H9 (cell line): Measurements from ENCODE around the gene WDR87. TPM values are rescaled to one million over a fixed set of nuclear protein-coding genes. Genes with fewer than 3 reads are reported as not detected.

Experiments used
- DNase-seq: peaks from one replicate; pipeline ENCODE4 v3.0.0-alpha.2; 2017
- H2AFZ ChIP-seq: one replicate; pipeline ENCODE4 v1.6.1; 2013; ENCODE audit warnings: mild to moderate bottlenecking, low read length, control low read depth, moderate library complexity
- H2AK5ac ChIP-seq: 2 replicates; pipeline ENCODE4 v1.6.1; 2013; ENCODE audit warnings: low read length, control low read depth, mixed read lengths; ENCODE audit not compliant: insufficient read length
- H2BK120ac ChIP-seq: one replicate; pipeline ENCODE4 v1.6.1; 2013; ENCODE audit warnings: low read depth, mild to moderate bottlenecking, low read length, control low read depth, inconsistent platforms; ENCODE audit not compliant: poor library complexity, severe bottlenecking
- H2BK12ac ChIP-seq: 2 replicates; pipeline ENCODE4 v1.6.1; 2013; ENCODE audit warnings: low read length, control low read depth, mixed read lengths, low read depth; ENCODE audit not compliant: insufficient read length
- H2BK15ac ChIP-seq: 2 replicates; pipeline ENCODE4 v1.6.1; 2013; ENCODE audit warnings: low read depth, low read length, control low read depth
- H2BK20ac ChIP-seq: one replicate; pipeline ENCODE4 v1.6.1; 2013; ENCODE audit warnings: low read depth, mild to moderate bottlenecking, low read length, control low read depth, inconsistent platforms; ENCODE audit not compliant: poor library complexity, severe bottlenecking
- H2BK5ac ChIP-seq: 2 replicates; pipeline ENCODE4 v1.6.1; 2013; ENCODE audit warnings: low read length, control low read depth, mixed read lengths; ENCODE audit not compliant: insufficient read length
- H3K14ac ChIP-seq: 2 replicates; pipeline ENCODE4 v1.6.1; 2013; ENCODE audit warnings: low read length, control low read depth; ENCODE audit not compliant: insufficient read depth
- H3K18ac ChIP-seq: 2 replicates; pipeline ENCODE4 v1.6.1; 2013; ENCODE audit warnings: low read depth, mild to moderate bottlenecking, mixed read lengths, low read length, control low read depth; ENCODE audit not compliant: insufficient read length
- H3K23ac ChIP-seq: 2 replicates; pipeline ENCODE4 v1.6.1; 2013; ENCODE audit warnings: low read length, control low read depth, mixed read lengths, low read depth; ENCODE audit not compliant: insufficient read length
- H3K23me2 ChIP-seq: 2 replicates; pipeline ENCODE4 v1.6.1; 2013; ENCODE audit warnings: low read depth, mild to moderate bottlenecking, mixed read lengths, low read length, control low read depth; ENCODE audit not compliant: insufficient read length, poor library complexity, severe bottlenecking
- H3K27ac ChIP-seq: 2 replicates; pipeline ENCODE4 v1.5.1; 2013; ENCODE audit warnings: low read length, control low read depth, mixed read lengths, low read depth; ENCODE audit not compliant: insufficient read length
- H3K27me3 ChIP-seq: 2 replicates; pipeline ENCODE4 v1.6.1; 2013; ENCODE audit warnings: low read length, control low read depth, inconsistent platforms; ENCODE audit not compliant: insufficient read depth
- H3K4ac ChIP-seq: 2 replicates; pipeline ENCODE4 v1.6.1; 2013; ENCODE audit warnings: low read depth, mild to moderate bottlenecking, control low read depth, inconsistent platforms, low read length, moderate library complexity
- H3K4me1 ChIP-seq: 2 replicates; pipeline ENCODE4 v1.6.1; 2013; ENCODE audit warnings: low read length, control low read depth, inconsistent platforms; ENCODE audit not compliant: insufficient read depth
- H3K4me2 ChIP-seq: 2 replicates; pipeline ENCODE4 v1.6.1; 2013; ENCODE audit warnings: low read length, control low read depth, mixed read lengths; ENCODE audit not compliant: insufficient read length, insufficient read depth
- H3K56ac ChIP-seq: 2 replicates; pipeline ENCODE4 v1.6.1; 2013; ENCODE audit warnings: low read depth, mild to moderate bottlenecking, mixed read lengths, low read length, control low read depth; ENCODE audit not compliant: insufficient read length
- H3K79me1 ChIP-seq: 2 replicates; pipeline ENCODE4 v1.6.1; 2013; ENCODE audit warnings: low read depth, mild to moderate bottlenecking, moderate library complexity, low read length, control low read depth, inconsistent platforms; ENCODE audit not compliant: insufficient read depth, poor library complexity, severe bottlenecking
- H3K79me2 ChIP-seq: 2 replicates; pipeline ENCODE4 v1.6.1; 2013; ENCODE audit warnings: low read length, control low read depth, inconsistent platforms; ENCODE audit not compliant: insufficient read depth
- H3K9ac ChIP-seq: 2 replicates; pipeline ENCODE4 v1.6.1; 2013; ENCODE audit warnings: low read length, control low read depth, mixed read lengths; ENCODE audit not compliant: insufficient read length; ENCODE audit errors: extremely low read depth
- H3K9me3 ChIP-seq: one replicate; pipeline ENCODE4 v1.6.1; 2013; ENCODE audit warnings: low read depth, low read length, inconsistent platforms; ENCODE audit not compliant: control insufficient read depth
- H3T11ph ChIP-seq: one replicate; pipeline ENCODE4 v1.6.1; 2013; ENCODE audit warnings: mild to moderate bottlenecking, low read length, control low read depth, inconsistent platforms
- H4K20me1 ChIP-seq: one replicate; pipeline ENCODE4 v1.6.1; 2013; ENCODE audit not compliant: control insufficient read depth, insufficient read length, insufficient read depth
- H4K5ac ChIP-seq: 2 replicates; pipeline ENCODE4 v1.6.1; 2013; ENCODE audit warnings: low read depth, mild to moderate bottlenecking, mixed read lengths, low read length, control low read depth; ENCODE audit not compliant: insufficient read length
- H4K8ac ChIP-seq: replicated peaks from 2 replicates; pipeline ENCODE4 v1.6.1; 2013; ENCODE audit warnings: low read length, control low read depth, mixed read lengths, low read depth; ENCODE audit not compliant: insufficient read length
- H4K91ac ChIP-seq: 2 replicates; pipeline ENCODE4 v1.6.1; 2013; ENCODE audit warnings: low read depth, mild to moderate bottlenecking, moderate library complexity, mixed read lengths, low read length, control low read depth; ENCODE audit not compliant: insufficient read length
- H3K27ac Mint-ChIP-seq, 3 experiments: 2 replicates in 2 of 3; 3 replicates in 1 of 3; pipeline ENCODE4 v1.8.0; 2020 to 2021; ENCODE audit warnings: mixed read lengths in 3 of 3, mild to moderate bottlenecking in 1 of 3, moderate library complexity in 1 of 3
- H3K27me3 Mint-ChIP-seq: 2 replicates; pipeline ENCODE4 v1.8.0; 2021; ENCODE audit warnings: low read depth, mild to moderate bottlenecking, moderate library complexity, mixed read lengths
- H3K36me3 Mint-ChIP-seq, 3 experiments: 2 replicates in 2 of 3; 3 replicates in 1 of 3; pipeline ENCODE4 v1.8.0; 2020 to 2021; ENCODE audit warnings: low read depth in 3 of 3, mixed read lengths in 3 of 3; ENCODE audit not compliant: insufficient read depth in 1 of 3
- H3K4me1 Mint-ChIP-seq, 2 experiments: 2 replicates each; pipeline ENCODE4 v1.8.0; 2020; ENCODE audit warnings: mixed read lengths in 2 of 2
- H3K4me3 Mint-ChIP-seq, 2 experiments: 2 replicates in 1 of 2; 3 replicates in 1 of 2; pipeline ENCODE4 v1.8.0; 2020 to 2021; ENCODE audit warnings: mild to moderate bottlenecking in 2 of 2, mixed read lengths in 2 of 2, moderate library complexity in 1 of 2
- H3K9me3 Mint-ChIP-seq, 2 experiments: 2 replicates in 1 of 2; 3 replicates in 1 of 2; pipeline ENCODE4 v1.8.0; 2020; ENCODE audit warnings: mild to moderate bottlenecking in 2 of 2, mixed read lengths in 2 of 2, moderate library complexity in 1 of 2
- CTCF ChIP-seq: fragments of 200-600 bp; sonication (generic); conservative IDR thresholded peaks from 3 replicates; pipeline ENCODE4 v1.8.0; 2021; ENCODE audit warnings: antibody characterized with exemption, mild to moderate bottlenecking
- WGBS: extraction: QIAGEN DNeasy Blood & Tissue Kit; methylation state at CpG from one replicate; pipeline ENCODE4 v1.1.7; 2013; ENCODE audit warnings: missing lambda C conversion rate, low lambda C conversion rate, mixed read lengths; ENCODE audit not compliant: insufficient read length; ENCODE audit errors: extremely low coverage; 5-methylcytosine and 5-hydroxymethylcytosine counted together
- total RNA-seq: library from RNA; stranded (reverse); gene quantifications from 2 replicates; pipeline ENCODE4 v1.2.1, GENCODE V29; 2021

WDR87 gene
- total RNA-seq, 1 experiment from 2014 or later, result not detected

- H3K4me2 ChIP-seq, result no peak overlapping the region
- H3K56ac ChIP-seq, result no peak overlapping the region
- no peaks in the 10 kb centered on the region for H3K27me3 ChIP-seq
- peak; percentile 85 for DNase-seq
- no peaks in the 10 kb centered on the region; a peak in 1 of 7 replicates for H3K36me3 Mint-ChIP-seq
- no peaks in the 10 kb centered on the region; a peak in 1 of 5 replicates for H3K9me3 Mint-ChIP-seq
- no peak overlapping the region for H4K5ac ChIP-seq
- H2BK12ac ChIP-seq, result no peak overlapping the region
- H3K9ac ChIP-seq, result no peak overlapping the region
- H2BK120ac ChIP-seq, result no peak overlapping the region
- H3K4me1 Mint-ChIP-seq, result peaks cover 12% of the 10 kb centered on the region in 2 experiments
- H3K23ac ChIP-seq, result no peak overlapping the region
- H2AK5ac ChIP-seq, result no peak overlapping the region
- no peak overlapping the region for H2BK5ac ChIP-seq
- H4K91ac ChIP-seq, result no peak overlapping the region
- H3K9me3 ChIP-seq, result no peaks in the 10 kb centered on the region
- no peak overlapping the region for H3K18ac ChIP-seq
- H3K4me1 ChIP-seq, result peaks cover 4% of the 10 kb centered on the region; the same call in 1 of the 2 replicates
- H2AFZ ChIP-seq, result no peak overlapping the region
- H3K4me3 Mint-ChIP-seq, result no peak overlapping the region
- peaks cover 5% of the 10 kb centered on the region for H3K23me2 ChIP-seq
- no peak overlapping the region for H2BK20ac ChIP-seq
- H4K20me1 ChIP-seq, result no peaks in the 10 kb centered on the region
- H3K27ac Mint-ChIP-seq, result no peak overlapping the region; a peak in 1 of 7 replicates
- H3K4ac ChIP-seq, result no peak overlapping the region
- H3K79me2 ChIP-seq, result peaks cover under 1% of the 10 kb centered on the region; the same call in 1 of the 2 replicates
- H3K27ac ChIP-seq, result no peak overlapping the region
- no CpG with 5 or more reads among the region's 4 CpGs for WGBS
- no peak overlapping the region for H4K8ac ChIP-seq
- H3K79me1 ChIP-seq, result no peaks in the 10 kb centered on the region
- no peak overlapping the region for H3K14ac ChIP-seq
- peak; percentile 95 for TF ChIP-seq CTCF
- no peaks in the 10 kb centered on the region; the same call in 1 of the 2 replicates for H3K27me3 Mint-ChIP-seq
- no peak overlapping the region for H2BK15ac ChIP-seq
- no peak overlapping the region for H3T11ph ChIP-seq
Observed at GRCh38 chr19:37902668-37903067, 3.7 kb downstream of the WDR87 start.
